IMR-90 (cell line): ENCODE measurements around the gene PRKN. TPM values are rescaled to one million over a fixed set of nuclear protein-coding genes. Genes with fewer than 3 reads are reported as not detected.

Source experiments
- ATAC-seq: fragments of 200-7000 bp; cut with Tn5 transposase; 2 replicates; pipeline ENCODE4 v1.9.1; 2020; ENCODE audit warnings: low read depth, mild to moderate bottlenecking, moderate library complexity
- BruUV-seq: library from RNA; stranded (reverse); fragments of 400-500 nt; replicated peaks from 2 replicates; lab custom pipeline; 2021; lab: Mats Ljungman, UMichigan
- CTCF ChIA-PET: fragments of 300-600 bp; formaldehyde crosslinking; extraction: SDS; loops from one replicate; lab custom pipeline; 2021; ENCODE audit warnings: antibody characterized with exemption; lab: Yijun Ruan, JAX
- POLR2A ChIA-PET: fragments of 300-600 bp; sonication (Branson Sonifier 250); formaldehyde crosslinking; loops from one replicate; lab custom pipeline; 2022; ENCODE audit warnings: antibody characterized with exemption; ENCODE audit not compliant: unreplicated experiment; lab: Charles Lee
- DNase-seq: peaks from one replicate; pipeline ENCODE4 v3.0.0; 2013
- H2AFZ ChIP-seq: replicated peaks from 2 replicates; pipeline ENCODE3; 2013; ENCODE audit warnings: low read length, mild to moderate bottlenecking; ENCODE audit not compliant: poor library complexity
- H2AK5ac ChIP-seq: 2 replicates; pipeline ENCODE4 v1.6.1; 2013; ENCODE audit warnings: low read depth, low read length, inconsistent platforms
- H2AK9ac ChIP-seq: replicated peaks from 2 replicates; pipeline ENCODE3; 2013; ENCODE audit warnings: mild to moderate bottlenecking, low read depth, low read length, moderate library complexity; ENCODE audit not compliant: poor library complexity
- H2BK120ac ChIP-seq: 2 replicates; pipeline ENCODE4 v1.6.1; 2013; ENCODE audit warnings: low read depth, low read length, inconsistent platforms
- H2BK15ac ChIP-seq: 3 replicates; pipeline ENCODE4 v1.6.1; 2013; ENCODE audit warnings: low read depth, low read length, inconsistent platforms
- H2BK20ac ChIP-seq: 2 replicates; pipeline ENCODE4 v1.6.1; 2013; ENCODE audit warnings: low read depth, mild to moderate bottlenecking, inconsistent platforms, low read length, moderate library complexity
- H2BK5ac ChIP-seq: 2 replicates; pipeline ENCODE4 v1.6.1; 2013; ENCODE audit warnings: mild to moderate bottlenecking, low read depth, low read length, inconsistent platforms; ENCODE audit not compliant: poor library complexity, severe bottlenecking
- H3K14ac ChIP-seq: replicated peaks from 2 replicates; pipeline ENCODE4 v1.6.1; 2013; ENCODE audit warnings: low read depth, low read length, inconsistent platforms
- H3K18ac ChIP-seq: 2 replicates; pipeline ENCODE4 v1.6.1; 2013; ENCODE audit warnings: low read depth, low read length, control low read depth
- H3K23ac ChIP-seq: 2 replicates; pipeline ENCODE4 v1.6.1; 2013; ENCODE audit warnings: low read depth, low read length, inconsistent platforms
- H3K27ac ChIP-seq: 2 replicates; pipeline ENCODE4 v1.5.1; 2013; ENCODE audit warnings: mild to moderate bottlenecking, control low read depth, low read length; ENCODE audit not compliant: insufficient read depth
- H3K27me3 ChIP-seq: 2 replicates; pipeline ENCODE4 v1.6.1; 2013; ENCODE audit warnings: low read length; ENCODE audit not compliant: control insufficient read depth, insufficient read depth
- H3K36me3 ChIP-seq: 2 replicates; pipeline ENCODE4 v1.6.1; 2013; ENCODE audit warnings: low read length, mixed read lengths; ENCODE audit not compliant: control insufficient read depth, insufficient read depth
- H3K4ac ChIP-seq: 2 replicates; pipeline ENCODE4 v1.6.1; 2013; ENCODE audit warnings: low read depth, low read length, inconsistent platforms
- H3K4me1 ChIP-seq: 2 replicates; pipeline ENCODE4 v1.6.1; 2013; ENCODE audit warnings: low read length, mixed read lengths; ENCODE audit not compliant: control insufficient read depth, insufficient read depth
- H3K4me2 ChIP-seq: 2 replicates; pipeline ENCODE4 v1.6.1; 2013; ENCODE audit warnings: low read depth, mild to moderate bottlenecking, control low read depth, low read length, moderate library complexity
- H3K4me3 ChIP-seq: 2 replicates; pipeline ENCODE4 v1.5.1; 2013; ENCODE audit warnings: low read depth, mild to moderate bottlenecking, control low read depth, low read length, moderate library complexity; ENCODE audit not compliant: insufficient read depth
- H3K56ac ChIP-seq: 2 replicates; pipeline ENCODE4 v1.6.1; 2013; ENCODE audit warnings: low read length, inconsistent platforms; ENCODE audit not compliant: insufficient read depth; ENCODE audit errors: extremely low read depth
- H3K79me1 ChIP-seq, 2 experiments: 2 replicates each; pipeline ENCODE4 v1.6.1; 2013; ENCODE audit warnings: low read length in 2 of 2, inconsistent platforms in 1 of 2, low read depth in 1 of 2
- H3K9ac ChIP-seq: 2 replicates; pipeline ENCODE4 v1.6.1; 2013; ENCODE audit warnings: low read depth, low read length, control low read depth
- H3K9me1 ChIP-seq: 2 replicates; pipeline ENCODE4 v1.6.1; 2013; ENCODE audit warnings: low read length, inconsistent platforms; ENCODE audit not compliant: insufficient read depth
- H3K9me3 ChIP-seq: 2 replicates; pipeline ENCODE4 v1.6.1; 2013; ENCODE audit warnings: low read length; ENCODE audit not compliant: control insufficient read depth, insufficient read depth
- H4K20me1 ChIP-seq: 2 replicates; pipeline ENCODE4 v1.6.1; 2013; ENCODE audit warnings: low read length, inconsistent platforms; ENCODE audit not compliant: insufficient read depth
- H4K5ac ChIP-seq: 2 replicates; pipeline ENCODE4 v1.6.1; 2013; ENCODE audit warnings: mild to moderate bottlenecking, low read depth, low read length, control low read depth
- H4K8ac ChIP-seq, 2 experiments: 2 replicates each; pipeline ENCODE4 v1.6.1; 2013; ENCODE audit warnings: low read depth in 2 of 2, low read length in 2 of 2, control low read depth in 1 of 2, inconsistent platforms in 1 of 2
- H4K91ac ChIP-seq: 2 replicates; pipeline ENCODE4 v1.6.1; 2013; ENCODE audit warnings: low read depth, low read length, inconsistent platforms; ENCODE audit not compliant: insufficient read depth
- BHLHE40 ChIP-seq: fragments of 150-350 bp; IDR thresholded peaks from 2 replicates; pipeline ENCODE4 v1.6.1; 2016; ENCODE audit warnings: mild to moderate bottlenecking, low read depth, low read length
- CEBPB ChIP-seq: IDR thresholded peaks from 2 replicates; pipeline ENCODE4 v1.6.1; 2012; ENCODE audit warnings: low read depth, low read length, improper control_type of control experiment
- CHD1 ChIP-seq: IDR thresholded peaks from 2 replicates; pipeline ENCODE4 v1.6.1; 2012; ENCODE audit warnings: low read depth, low read length, improper control_type of control experiment
- CTCF ChIP-seq: conservative IDR thresholded peaks from 2 replicates; pipeline ENCODE4 v1.5.1; 2012; ENCODE audit warnings: mild to moderate bottlenecking, low read depth, low read length, improper control_type of control experiment
- ELK1 ChIP-seq: fragments of 150-350 bp; IDR thresholded peaks from 2 replicates; pipeline ENCODE4 v1.6.1; 2016; ENCODE audit warnings: low read depth, mild to moderate bottlenecking, low read length, moderate library complexity, borderline replicate concordance
- FOS ChIP-seq: fragments of 150-350 bp; IDR thresholded peaks from 2 replicates; pipeline ENCODE4 v1.6.1; 2016; ENCODE audit warnings: low read depth, low read length
- MAFK ChIP-seq: IDR thresholded peaks from 2 replicates; pipeline ENCODE4 v1.6.1; 2012; ENCODE audit warnings: low read depth, low read length, improper control_type of control experiment
- MAZ ChIP-seq: IDR thresholded peaks from 2 replicates; pipeline ENCODE4 v1.6.1; 2012; ENCODE audit warnings: low read depth, mild to moderate bottlenecking, low read length, improper control_type of control experiment, moderate library complexity, borderline replicate concordance
- MXI1 ChIP-seq: IDR thresholded peaks from 2 replicates; pipeline ENCODE4 v1.6.1; 2012; ENCODE audit warnings: low read depth, mild to moderate bottlenecking, low read length, moderate library complexity, borderline replicate concordance
- NFE2L2 ChIP-seq: fragments of 150-350 bp; IDR thresholded peaks from 2 replicates; pipeline ENCODE4 v1.6.1; 2016; ENCODE audit warnings: low read depth, mild to moderate bottlenecking, low read length
- POLR2A ChIP-seq: IDR thresholded peaks from 2 replicates; pipeline ENCODE4 v1.6.1; 2012; ENCODE audit warnings: mild to moderate bottlenecking, low read depth, low read length
- RAD21 ChIP-seq: IDR thresholded peaks from 2 replicates; pipeline ENCODE4 v1.6.1; 2012; ENCODE audit warnings: low read length, improper control_type of control experiment
- RCOR1 ChIP-seq: IDR thresholded peaks from 2 replicates; pipeline ENCODE4 v1.6.1; 2012; ENCODE audit warnings: mild to moderate bottlenecking, low read length, improper control_type of control experiment; ENCODE audit not compliant: insufficient replicate concordance
- RFX5 ChIP-seq: IDR thresholded peaks from 2 replicates; pipeline ENCODE4 v1.8.0; 2012; ENCODE audit warnings: low read depth, mild to moderate bottlenecking, low read length, moderate library complexity
- SMC3 ChIP-seq: fragments of 150-350 bp; IDR thresholded peaks from 2 replicates; pipeline ENCODE4 v1.6.1; 2016; ENCODE audit warnings: low read depth, mild to moderate bottlenecking, antibody characterized with exemption, low read length, moderate library complexity
- WGBS, 2 experiments: methylation state at CpG; one replicate each; pipeline versions ENCODE4 v1.1.5 to v1.1.7; 2013; ENCODE audit warnings: missing lambda C conversion rate in 2 of 2; ENCODE audit not compliant: insufficient read length in 1 of 2; ENCODE audit errors: extremely low coverage in 2 of 2; 5-methylcytosine and 5-hydroxymethylcytosine counted together
- dilution Hi-C: fragments of 300-500 bp; cut with HindIII; formaldehyde crosslinking; loops from one replicate; pipeline ENCODE4 v1.14.3; 2018; ENCODE audit warnings: low sequenced_read_pairs; ENCODE audit not compliant: unreplicated experiment
- in situ Hi-C: fragments of 300-500 bp; cut with MboI; formaldehyde crosslinking; loops from 3 replicates; pipeline ENCODE4 v1.14.3; 2019; ENCODE audit warnings: low sequenced_read_pairs, inconsistent platforms, mixed read lengths
- intact Hi-C: fragments of 100-400 bp; cut with micrococcal nuclease; formaldehyde crosslinking; loops from 2 replicates; pipeline ENCODE4 v1.10.0; 2022
- polyA plus RNA-seq, 3 experiments: library from polyadenylated mRNA; depleted of rRNA; stranded (reverse); fragments of >200 nt; gene quantifications; 2 replicates each; pipeline ENCODE4 v1.2.3, GENCODE V29; 2012; ENCODE audit warnings: low replicate concordance in 1 of 3
- total RNA-seq: library from RNA; depleted of rRNA; stranded (reverse); fragments of >200 nt; gene quantifications from 2 replicates; pipeline ENCODE4 v1.2.3, GENCODE V29; 2012

PRKN gene
- total and polyA plus RNA-seq, 2 of the 4 experiments (the other 2 are of a cell fraction): 0.15 to 0.18 TPM

GRCh38 chr6:161347988-161348627, 1379.5 kb downstream of the PRKN start:
- CTCF ChIA-PET: no interaction called here
- ATAC-seq: no peak
- 87% methylated on average over 9 of the region's 12 CpGs; no CpG with 5 or more reads in 1 of the 2 experiments for WGBS, 2 experiments

More at GRCh38 chr6:161347988-161348627, 1379.5 kb downstream of the PRKN start:
- Histone ChIP-seq H2AK9ac (no peak overlapping the region), H3K23ac (no peak overlapping the region), H3K4me3 (no peak overlapping the region), H2BK120ac (no peak overlapping the region), H2AFZ (peak overlapping the region; percentile 51), H3K4me1 (no peaks in the 10 kb centered on the region), H4K91ac (no peak overlapping the region), H2BK20ac (no peak overlapping the region), H3K14ac (no peak overlapping the region), H3K27ac (no peak overlapping the region), H2BK5ac (no peak overlapping the region), H3K9ac (no peak overlapping the region), H3K27me3 (no peaks in the 10 kb centered on the region), H3K9me1 (no peaks in the 10 kb centered on the region), H2BK15ac (no peak overlapping the region), H4K5ac (no peak overlapping the region), H3K79me1 (no peaks in the 10 kb centered on the region), H2AK5ac (no peak overlapping the region), H3K4ac (no peak overlapping the region), H3K18ac (no peak overlapping the region), H3K56ac (no peak overlapping the region), H3K36me3 (no peaks in the 10 kb centered on the region), H4K20me1 (no peaks in the 10 kb centered on the region), H3K4me2 (no peak overlapping the region), H3K9me3 (no peaks in the 10 kb centered on the region), H4K8ac (no peak overlapping the region)
- dilution Hi-C loops (no loop called here), intact Hi-C loops (no loop called here), in situ Hi-C loops (no loop called here)
- BruUV-seq: no TSS peak
- TF ChIP-seq ELK1 (no peak), POLR2A (no peak), CTCF (no peak), MAFK (no peak), SMC3 (no peak), MAZ (no peak), RCOR1 (no peak), BHLHE40 (no peak), RAD21 (no peak), FOS (no peak), NFE2L2 (no peak), CEBPB (no peak), RFX5 (no peak), CHD1 (no peak), MXI1 (no peak)
- DNase-seq: no peak
- POLR2A ChIA-PET: no interaction called here
